Neural cell (in vitro differentiated cells): ENCODE data around the gene FHOD1. TPM values are rescaled to one million over a fixed set of nuclear protein-coding genes. Genes with fewer than 3 reads are reported as not detected.

ENCODE experiments used
- H2AFZ ChIP-seq: fragments of 200-600, 300-800 bp; sonication (generic), shearing (Covaris generic); 2 replicates; pipeline ENCODE4 v1.6.0; 2014; ENCODE audit warnings: low read depth, mild to moderate bottlenecking, antibody characterized with exemption, low read length, moderate library complexity
- H3F3A ChIP-seq: fragments of 200-600 bp; shearing (Covaris generic); 2 replicates; pipeline ENCODE4 v1.6.1; 2016; ENCODE audit warnings: mild to moderate bottlenecking, moderate library complexity, mixed read lengths, antibody characterized with exemption, low read length; ENCODE audit not compliant: insufficient read depth, poor library complexity, severe bottlenecking
- H3K27ac ChIP-seq: fragments of 200-600, 300-800 bp; sonication (generic), shearing (Covaris generic); 2 replicates; pipeline ENCODE4 v1.5.1; 2014; ENCODE audit warnings: mild to moderate bottlenecking, low read length, moderate library complexity
- H3K27me3 ChIP-seq: fragments of 300-800, 200-600 bp; sonication (generic), shearing (Covaris generic); 2 replicates; pipeline ENCODE4 v1.6.0; 2014; ENCODE audit warnings: mild to moderate bottlenecking, low read depth, low read length, moderate library complexity; ENCODE audit not compliant: insufficient read depth
- H3K36me3 ChIP-seq: fragments of 300-800, 200-600 bp; sonication (generic), shearing (Covaris generic); 2 replicates; pipeline ENCODE4 v1.5.1; 2014; ENCODE audit warnings: mild to moderate bottlenecking, antibody characterized with exemption, low read length, moderate library complexity; ENCODE audit not compliant: insufficient read depth
- H3K4me2 ChIP-seq: fragments of 300-800, 200-600 bp; sonication (generic), shearing (Covaris generic); 2 replicates; pipeline ENCODE4 v1.6.0; 2014; ENCODE audit warnings: mild to moderate bottlenecking, low read length
- H3K4me3 ChIP-seq: fragments of 300-800, 200-600 bp; sonication (generic), shearing (Covaris generic); 2 replicates; pipeline ENCODE4 v1.5.1; 2014; ENCODE audit warnings: mild to moderate bottlenecking, low read length, moderate library complexity
- H3K79me2 ChIP-seq: fragments of 200-600 bp; shearing (Covaris generic); replicated peaks from 2 replicates; pipeline ENCODE4 v1.6.0; 2014; ENCODE audit warnings: mild to moderate bottlenecking, low read length, moderate library complexity; ENCODE audit not compliant: insufficient read depth
- H3K9ac ChIP-seq: fragments of 300-800, 200-600 bp; sonication (generic), shearing (Covaris generic); 2 replicates; pipeline ENCODE4 v1.6.1; 2016; ENCODE audit warnings: mild to moderate bottlenecking, low read length, mixed read lengths
- H3K9me2 ChIP-seq: fragments of 200-600 bp; shearing (Covaris generic); 2 replicates; pipeline ENCODE4 v1.6.1; 2016; ENCODE audit warnings: mild to moderate bottlenecking, low read length, mixed read lengths; ENCODE audit not compliant: insufficient read depth
- H3K9me3 ChIP-seq: fragments of 200-600, 300-800 bp; sonication (generic), shearing (Covaris generic); 2 replicates; pipeline ENCODE4 v1.6.1; 2016; ENCODE audit warnings: mild to moderate bottlenecking, mixed run types, low read length, moderate library complexity, mixed read lengths
- H4K20me1 ChIP-seq: fragments of 200-600 bp; shearing (Covaris generic); 2 replicates; pipeline ENCODE4 v1.6.1; 2016; ENCODE audit warnings: mild to moderate bottlenecking, mixed run types; ENCODE audit not compliant: insufficient read depth
- CTCF ChIP-seq: fragments of 450-650 bp; IDR thresholded peaks from 2 replicates; pipeline ENCODE4 v1.5.1; 2014; ENCODE audit warnings: antibody characterized with exemption, mild to moderate bottlenecking, moderate library complexity; ENCODE audit not compliant: poor library complexity, severe bottlenecking
- EP300 ChIP-seq: fragments of 450-650 bp; conservative IDR thresholded peaks from 2 replicates; pipeline ENCODE4 v1.6.1; 2014; ENCODE audit warnings: antibody characterized with exemption, mild to moderate bottlenecking, moderate library complexity; ENCODE audit not compliant: poor library complexity, severe bottlenecking
- EZH2 ChIP-seq: fragments of 200-600, 300-800 bp; shearing (Covaris generic), sonication (generic); IDR thresholded peaks from 2 replicates; pipeline ENCODE4 v1.6.1; 2014; ENCODE audit warnings: antibody characterized with exemption, low read length, borderline replicate concordance, mild to moderate bottlenecking; ENCODE audit not compliant: insufficient read depth, poor library complexity, severe bottlenecking
- MXI1 ChIP-seq: fragments of 450-650 bp; conservative IDR thresholded peaks from 2 replicates; pipeline ENCODE4 v1.6.1; 2014; ENCODE audit warnings: antibody characterized with exemption, mild to moderate bottlenecking; ENCODE audit not compliant: poor library complexity, severe bottlenecking
- POLR2AphosphoS5 ChIP-seq: IDR thresholded peaks from 2 replicates; pipeline ENCODE4 v1.6.1; 2012
- RAD21 ChIP-seq: fragments of 450-650 bp; conservative IDR thresholded peaks from 2 replicates; pipeline ENCODE4 v1.6.1; 2014; ENCODE audit warnings: antibody characterized with exemption, mild to moderate bottlenecking, moderate library complexity
- REST ChIP-seq: IDR thresholded peaks from 2 replicates; pipeline ENCODE4 v1.6.1; 2012; ENCODE audit warnings: borderline replicate concordance
- SMC3 ChIP-seq: fragments of 450-650 bp; conservative IDR thresholded peaks from 2 replicates; pipeline ENCODE4 v1.6.1; 2014; ENCODE audit warnings: antibody characterized with exemption, mild to moderate bottlenecking, moderate library complexity; ENCODE audit not compliant: poor library complexity
- TAF1 ChIP-seq: IDR thresholded peaks from 2 replicates; pipeline ENCODE4 v1.6.1; 2012; ENCODE audit warnings: low read depth
- polyA plus RNA-seq: library from polyadenylated mRNA; depleted of rRNA; stranded (reverse); fragments of >200 nt; gene quantifications from 2 replicates; pipeline ENCODE4 v1.2.3, GENCODE V29; 2014

The FHOD1 gene
- polyA plus RNA-seq, 1 donor from 2014 or later = 6.3 TPM

GRCh38 chr16:67242138-67242730 lies 5.0 kb downstream of the FHOD1 start:
- Histone ChIP-seq H3K27ac (no peak overlapping the region), H4K20me1 (no peaks in the 10 kb centered on the region), H2AFZ (no peak overlapping the region), H3K9ac (no peak overlapping the region), H3F3A (no peaks in the 10 kb centered on the region), H3K4me2 (no peak overlapping the region), H3K9me3 (no peaks in the 10 kb centered on the region), H3K4me3 (no peak overlapping the region), H3K79me2 (no peaks in the 10 kb centered on the region), H3K9me2 (no peaks in the 10 kb centered on the region), H3K36me3 (no peaks in the 10 kb centered on the region), H3K27me3 (peaks cover 15% of the 10 kb centered on the region)
- TF ChIP-seq EZH2 = no peak
- TF ChIP-seq CTCF = no peak
- TF ChIP-seq RAD21 = no peak
- TF ChIP-seq EP300 = no peak
- TF ChIP-seq POLR2AphosphoS5 = no peak
- no peak for TF ChIP-seq TAF1
- TF ChIP-seq REST = no peak
- no peak for TF ChIP-seq SMC3
- TF ChIP-seq MXI1 = no peak

GRCh38 chr16:67241008-67241900 lies 6.0 kb downstream of the FHOD1 start:
- H3K27ac ChIP-seq = no peak overlapping the region
- H3K4me2 ChIP-seq = no peak overlapping the region
- H2AFZ ChIP-seq = no peak overlapping the region
- TF ChIP-seq RAD21 = no peak
- TF ChIP-seq EP300 = no peak
- TF ChIP-seq EZH2 = no peak
- no peak for TF ChIP-seq MXI1
- no peak for TF ChIP-seq POLR2AphosphoS5
- TF ChIP-seq CTCF = no peak
- no peak for TF ChIP-seq REST
- no peak for TF ChIP-seq SMC3
- no peak for TF ChIP-seq TAF1
- no peak overlapping the region for H3K9ac ChIP-seq
- no peaks in the 10 kb centered on the region for H4K20me1 ChIP-seq
- no peaks in the 10 kb centered on the region for H3K9me3 ChIP-seq
- H3K4me3 ChIP-seq = no peak overlapping the region
- H3F3A ChIP-seq = no peaks in the 10 kb centered on the region
- H3K9me2 ChIP-seq = no peaks in the 10 kb centered on the region
- H3K79me2 ChIP-seq = no peaks in the 10 kb centered on the region
- no peaks in the 10 kb centered on the region for H3K36me3 ChIP-seq
- peaks cover 5% of the 10 kb centered on the region for H3K27me3 ChIP-seq
